Testis (tissue), 2 donors: ENCODE data around the gene PRDX2.
"Not testable (repeated sequence)": the region's sequence is repeated elsewhere in the genome, so short reads cannot be mapped to it uniquely, and the experiment has no call there.

ENCODE experiments used
- POLR2A ChIP-seq: fragments of 450-650 bp; IDR thresholded peaks from one replicate; pipeline ENCODE4 v1.6.1; 2017; ENCODE audit warnings: antibody characterized with exemption, mild to moderate bottlenecking, moderate library complexity
- TF ChIP-seq, protein P1 (sequence below), 3 experiments: fragments of 450-650 bp in 2 of 3; fragments of 200-600 bp in 1 of 3; sonication (generic) in 1 of 3; IDR thresholded peaks; one replicate each; pipeline ENCODE4 v1.5.1; 2016 to 2019; ENCODE audit warnings: antibody characterized with exemption in 3 of 3, mild to moderate bottlenecking in 2 of 3, moderate library complexity in 1 of 3

DNA sequence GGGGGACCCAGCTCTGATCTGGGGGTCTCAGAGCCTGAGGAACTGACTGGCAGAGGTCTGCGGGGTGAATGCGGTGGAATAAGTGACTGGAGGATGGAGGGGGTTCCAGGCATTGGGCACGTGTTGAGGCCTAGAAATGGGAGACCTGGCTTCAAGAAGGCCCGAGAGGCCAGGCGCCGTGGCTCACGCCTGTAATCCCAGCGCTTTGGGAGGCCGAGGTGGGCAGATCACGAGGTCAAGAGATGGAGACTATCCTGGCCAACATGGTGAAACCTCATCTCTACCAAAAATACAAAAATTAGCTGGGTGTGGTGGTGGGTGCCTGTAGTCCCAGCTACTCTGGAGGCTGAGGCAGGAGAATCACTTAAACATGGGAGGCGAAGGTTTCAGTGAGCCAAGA lies 16.2 kb upstream of the PRDX2 start:
- TF ChIP-seq, protein P1, sequence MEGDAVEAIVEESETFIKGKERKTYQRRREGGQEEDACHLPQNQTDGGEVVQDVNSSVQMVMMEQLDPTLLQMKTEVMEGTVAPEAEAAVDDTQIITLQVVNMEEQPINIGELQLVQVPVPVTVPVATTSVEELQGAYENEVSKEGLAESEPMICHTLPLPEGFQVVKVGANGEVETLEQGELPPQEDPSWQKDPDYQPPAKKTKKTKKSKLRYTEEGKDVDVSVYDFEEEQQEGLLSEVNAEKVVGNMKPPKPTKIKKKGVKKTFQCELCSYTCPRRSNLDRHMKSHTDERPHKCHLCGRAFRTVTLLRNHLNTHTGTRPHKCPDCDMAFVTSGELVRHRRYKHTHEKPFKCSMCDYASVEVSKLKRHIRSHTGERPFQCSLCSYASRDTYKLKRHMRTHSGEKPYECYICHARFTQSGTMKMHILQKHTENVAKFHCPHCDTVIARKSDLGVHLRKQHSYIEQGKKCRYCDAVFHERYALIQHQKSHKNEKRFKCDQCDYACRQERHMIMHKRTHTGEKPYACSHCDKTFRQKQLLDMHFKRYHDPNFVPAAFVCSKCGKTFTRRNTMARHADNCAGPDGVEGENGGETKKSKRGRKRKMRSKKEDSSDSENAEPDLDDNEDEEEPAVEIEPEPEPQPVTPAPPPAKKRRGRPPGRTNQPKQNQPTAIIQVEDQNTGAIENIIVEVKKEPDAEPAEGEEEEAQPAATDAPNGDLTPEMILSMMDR (IDR thresholded peaks at IDR 0.05) = not testable (repeated sequence)
- TF ChIP-seq POLR2A = not testable (repeated sequence)
